ENCODE measurements around the gene TBC1D5.

GRCh38 chr3:17143893-17144664 lies 598.4 kb downstream of the TBC1D5 start:
- no peak for TF ChIP-seq POLR2A (IDR thresholded peaks at IDR 0.05)
- no peak for TF ChIP-seq CTCF (IDR thresholded peaks at IDR 0.05)
- no peak for TF ChIP-seq POLR2AphosphoS5 (IDR thresholded peaks at IDR 0.05)
- no peak for TF ChIP-seq EP300 (IDR thresholded peaks at IDR 0.05)

Measured in sigmoid colon (tissue), 4 donors.